Transverse colon (tissue), 4 donors: Measurements from ENCODE around the gene JPT1. TPM values are rescaled to one million over a fixed set of nuclear protein-coding genes. Genes with fewer than 3 reads are reported as not detected.
A peak's percentile ranks its signal among the peaks of the same experiment; 100 is the strongest.

Source experiments
- DNase-seq: peaks from one replicate; pipeline ENCODE4 v3.0.0-alpha.2; 2019
- H3K27ac ChIP-seq, 4 donors: fragments of 200-600 bp; sonication (generic); 2 replicates each; pipeline ENCODE4 v1.5.1; 2016 to 2018; ENCODE audit warnings: inconsistent platforms in 4 of 4
- H3K27me3 ChIP-seq: fragments of 200-600 bp; sonication (generic); 2 replicates; pipeline ENCODE4 v1.5.1; 2017; ENCODE audit warnings: inconsistent platforms
- H3K36me3 ChIP-seq, 4 donors: fragments of 200-600 bp; sonication (generic); 2 replicates each; pipeline ENCODE4 v1.5.1; 2017 to 2019; ENCODE audit warnings: inconsistent platforms in 4 of 4
- H3K4me1 ChIP-seq, 4 donors: fragments of 200-600 bp; sonication (generic); 2 replicates each; pipeline ENCODE4 v1.5.1; 2017 to 2020; ENCODE audit warnings: inconsistent platforms in 4 of 4
- H3K4me3 ChIP-seq, 4 donors: fragments of 200-600 bp; sonication (generic); 1 replicate in 1 of 4; 2 replicates in 3 of 4; pipeline versions ENCODE4 v1.5.1 to v1.6.1; 2017 to 2019; ENCODE audit warnings: inconsistent platforms in 4 of 4
- H3K9me3 ChIP-seq, 2 donors: fragments of 200-600 bp; sonication (generic); 2 replicates each; pipeline ENCODE4 v1.5.1; 2017 to 2019; ENCODE audit warnings: inconsistent platforms in 2 of 2
- EP300 ChIP-seq: sonication (generic); formaldehyde crosslinking; IDR thresholded peaks from one replicate; pipeline ENCODE4 v1.6.1; 2017; ENCODE audit warnings: antibody characterized with exemption, low read depth
- POLR2A ChIP-seq: fragments of 450-650 bp; IDR thresholded peaks from one replicate; pipeline ENCODE4 v1.6.1; 2016; ENCODE audit warnings: antibody characterized with exemption, mild to moderate bottlenecking, moderate library complexity
- POLR2AphosphoS5 ChIP-seq, 3 donors: sonication (generic); formaldehyde crosslinking; IDR thresholded peaks; one replicate each; pipeline ENCODE4 v1.6.1; 2016; ENCODE audit warnings: antibody characterized with exemption in 3 of 3
- WGBS, 2 donors: methylation state at CpG; one replicate each; pipeline ENCODE4 v1.1.5; 2018; ENCODE audit warnings: low coverage in 1 of 2; 5-methylcytosine and 5-hydroxymethylcytosine counted together
- in situ Hi-C, 4 donors: fragments of 200-750 bp; cut with MboI; loops; one replicate each; pipeline versions ENCODE4 v1.15.0 to v1.15.1; 2017; ENCODE audit warnings: low sequenced_read_pairs in 3 of 4, low pct_ligation_motif_present in 1 of 4, low pct_unique_long_range_greater_than_20kb in 1 of 4
- intact Hi-C: fragments of 100-400 bp; cut with DNase I; formaldehyde crosslinking; loops from one replicate; pipeline ENCODE4 v1.15.1; 2023; ENCODE audit warnings: low total_unique reads
- total RNA-seq, 4 donors: library from RNA; depleted of rRNA; stranded (reverse); fragments of >200 nt; gene quantifications; one replicate each; pipeline ENCODE4 v1.1.0, GENCODE V29; 2016
- TF ChIP-seq, protein P1 (sequence below), 5 experiments: fragments of 200-600 bp in 3 of 5; fragments of 450-650 bp in 2 of 5; sonication (generic) in 3 of 5; IDR thresholded peaks; 1 replicate in 2 of 5; 2 replicates in 3 of 5; pipeline ENCODE4 v1.5.1; 2016 to 2017; ENCODE audit warnings: antibody characterized with exemption in 5 of 5, inconsistent platforms in 3 of 5, mild to moderate bottlenecking in 2 of 5, moderate library complexity in 1 of 5

JPT1 gene
- total RNA-seq, 4 donors from 2014 or later, result 61.7 to 293 (median 219) TPM

GRCh38 chr17:75182319-75182568 lies 27.9 kb upstream of the JPT1 start:
- in situ Hi-C loops (loop anchor here in 1 of 4 donors (25.0 kb wide), 1 partner anchor 220 kb away; the partner anchor contains the start of gene HID1), intact Hi-C loops (no loop called here)
- DNase-seq, result no peak
- Histone ChIP-seq H3K4me1 (peaks cover 8 to 33% (median 12%) of the 10 kb centered on the region in 4 donors), H3K36me3 (peaks cover 0 to 15% (median 0%) of the 10 kb centered on the region in 4 donors), H3K27ac (peak overlapping the region; percentile 99 to 100 (median 100)), H3K4me3 (peak overlapping the region; percentile 90 to 98 (median 95)), H3K27me3 (no peaks in the 10 kb centered on the region), H3K9me3 (no peaks in the 10 kb centered on the region)
- 0% methylated on average over 32 of the region's 33 CpGs; no CpG with 5 or more reads in 1 of the 2 donors for WGBS, 2 donors
- TF ChIP-seq, protein P1, sequence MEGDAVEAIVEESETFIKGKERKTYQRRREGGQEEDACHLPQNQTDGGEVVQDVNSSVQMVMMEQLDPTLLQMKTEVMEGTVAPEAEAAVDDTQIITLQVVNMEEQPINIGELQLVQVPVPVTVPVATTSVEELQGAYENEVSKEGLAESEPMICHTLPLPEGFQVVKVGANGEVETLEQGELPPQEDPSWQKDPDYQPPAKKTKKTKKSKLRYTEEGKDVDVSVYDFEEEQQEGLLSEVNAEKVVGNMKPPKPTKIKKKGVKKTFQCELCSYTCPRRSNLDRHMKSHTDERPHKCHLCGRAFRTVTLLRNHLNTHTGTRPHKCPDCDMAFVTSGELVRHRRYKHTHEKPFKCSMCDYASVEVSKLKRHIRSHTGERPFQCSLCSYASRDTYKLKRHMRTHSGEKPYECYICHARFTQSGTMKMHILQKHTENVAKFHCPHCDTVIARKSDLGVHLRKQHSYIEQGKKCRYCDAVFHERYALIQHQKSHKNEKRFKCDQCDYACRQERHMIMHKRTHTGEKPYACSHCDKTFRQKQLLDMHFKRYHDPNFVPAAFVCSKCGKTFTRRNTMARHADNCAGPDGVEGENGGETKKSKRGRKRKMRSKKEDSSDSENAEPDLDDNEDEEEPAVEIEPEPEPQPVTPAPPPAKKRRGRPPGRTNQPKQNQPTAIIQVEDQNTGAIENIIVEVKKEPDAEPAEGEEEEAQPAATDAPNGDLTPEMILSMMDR (IDR thresholded peaks at IDR 0.05), result peak in 2 of 5 experiments; percentile 34 to 61
- no peak for TF ChIP-seq POLR2AphosphoS5 (IDR thresholded peaks at IDR 0.05)

DNA sequence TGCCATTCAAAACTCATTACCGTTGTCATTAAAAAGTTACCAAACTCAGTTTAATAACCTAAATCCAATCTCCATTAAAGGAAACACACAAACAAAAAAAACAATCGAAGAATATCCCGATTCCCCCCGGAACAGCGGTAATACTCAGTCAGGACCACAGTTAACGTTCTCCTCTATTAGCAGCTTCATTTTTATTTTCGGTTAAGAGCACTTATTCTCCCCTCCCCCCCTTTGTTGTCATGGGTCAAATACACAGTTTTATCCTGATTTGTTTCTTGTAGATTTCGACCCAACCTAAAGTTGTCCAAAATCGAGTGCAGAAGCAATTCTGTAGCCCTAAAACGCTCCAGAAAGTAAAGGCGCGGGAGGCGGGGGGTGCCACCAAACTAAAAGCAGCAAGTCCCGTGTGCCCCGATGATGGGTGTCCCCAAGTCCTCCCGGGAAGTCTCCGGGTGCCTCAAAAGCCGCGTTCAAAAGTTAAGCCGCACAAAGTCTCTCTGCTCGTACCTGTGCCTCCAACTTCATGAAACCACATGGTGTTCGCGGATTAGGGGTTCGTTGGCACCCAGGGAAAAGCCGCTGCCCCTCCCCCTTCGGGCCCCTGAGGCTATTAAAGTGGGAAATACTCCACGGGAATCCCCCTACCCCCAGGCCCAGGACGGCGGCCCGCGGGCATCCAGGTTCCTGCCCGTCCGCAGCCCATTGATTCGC lies 27.5 kb upstream of the JPT1 start:
- H3K27ac ChIP-seq, result peak overlapping the region; percentile 99 to 100 (median 100)
- TF ChIP-seq EP300 (no peak), POLR2A (no peak), POLR2AphosphoS5 (IDR thresholded peaks at IDR 0.05) (no peak)
- TF ChIP-seq, protein P1 (IDR thresholded peaks at IDR 0.05), result no peak
- H3K9me3 ChIP-seq, result no peaks in the 10 kb centered on the region
- peak; percentile 30 for DNase-seq
- peak overlapping the region; percentile 90 to 98 (median 95) for H3K4me3 ChIP-seq
- peaks cover 0 to 19% (median 2%) of the 10 kb centered on the region in 4 donors for H3K36me3 ChIP-seq
- H3K27me3 ChIP-seq, result no peaks in the 10 kb centered on the region
- in situ Hi-C loops, result loop anchor here in 1 of 4 donors (25.0 kb wide), 1 partner anchor 219 kb away; the partner anchor contains the start of gene HID1
- peaks cover 8 to 33% (median 12%) of the 10 kb centered on the region in 4 donors for H3K4me1 ChIP-seq
- WGBS, 2 donors, result 0 to 1% methylated on average over 8 to 23 of the region's 34 CpGs
- intact Hi-C loops, result no loop called here

GRCh38 chr17:75181110-75181509 lies 26.8 kb upstream of the JPT1 start:
- Histone ChIP-seq H3K4me3 (peak overlapping the region; percentile 90 to 98 (median 95)), H3K27ac (peak overlapping the region; percentile 99 to 100 (median 100)), H3K36me3 (peaks cover 0 to 22% (median 5%) of the 10 kb centered on the region in 4 donors), H3K4me1 (peaks cover 8 to 33% (median 12%) of the 10 kb centered on the region in 4 donors), H3K27me3 (no peaks in the 10 kb centered on the region), H3K9me3 (no peaks in the 10 kb centered on the region)
- no peak for TF ChIP-seq EP300
- TF ChIP-seq, protein P1 (IDR thresholded peaks at IDR 0.05), result no peak
- TF ChIP-seq POLR2AphosphoS5 (IDR thresholded peaks at IDR 0.05), result no peak
- no peak for TF ChIP-seq POLR2A
- intact Hi-C loops (no loop called here), in situ Hi-C loops (loop anchor here in 1 of 4 donors (25.0 kb wide), 1 partner anchor 219 kb away; the partner anchor contains the start of gene HID1)
- no peak for DNase-seq
- WGBS, 2 donors, result 10 to 13% methylated on average over 7 to 8 of the region's 8 CpGs

GRCh38 chr17:75178453-75178852 lies 24.1 kb upstream of the JPT1 start:
- no peak overlapping the region for H3K27ac ChIP-seq

More at GRCh38 chr17:75178453-75178852, 24.1 kb upstream of the JPT1 start:
- no peak for TF ChIP-seq POLR2A
- TF ChIP-seq, protein P1 (IDR thresholded peaks at IDR 0.05), result no peak
- no peak for TF ChIP-seq POLR2AphosphoS5 (IDR thresholded peaks at IDR 0.05)
- no peak for TF ChIP-seq EP300
- Histone ChIP-seq H3K36me3 (peaks cover 0 to 49% (median 21%) of the 10 kb centered on the region in 4 donors), H3K9me3 (no peaks in the 10 kb centered on the region), H3K4me3 (no peak overlapping the region), H3K4me1 (peaks cover 8 to 30% (median 11%) of the 10 kb centered on the region in 4 donors), H3K27me3 (no peaks in the 10 kb centered on the region)
- 89% methylated on average over 6 of the region's 6 CpGs; no CpG with 5 or more reads in 1 of the 2 donors for WGBS, 2 donors
- intact Hi-C loops, result no loop called here
- no peak for DNase-seq
- in situ Hi-C loops, result loop anchor here in 3 of 4 donors (10.0 to 25.0 kb wide), 2 partner anchors 64 to 216 kb away; partner anchors contain the start of gene HID1 (in 1 of the 3)
